ENCODE measurements around the gene CFAP221.
A peak's percentile ranks its signal among the peaks of the same experiment; 100 is the strongest.

CFAP221 gene

DNA sequence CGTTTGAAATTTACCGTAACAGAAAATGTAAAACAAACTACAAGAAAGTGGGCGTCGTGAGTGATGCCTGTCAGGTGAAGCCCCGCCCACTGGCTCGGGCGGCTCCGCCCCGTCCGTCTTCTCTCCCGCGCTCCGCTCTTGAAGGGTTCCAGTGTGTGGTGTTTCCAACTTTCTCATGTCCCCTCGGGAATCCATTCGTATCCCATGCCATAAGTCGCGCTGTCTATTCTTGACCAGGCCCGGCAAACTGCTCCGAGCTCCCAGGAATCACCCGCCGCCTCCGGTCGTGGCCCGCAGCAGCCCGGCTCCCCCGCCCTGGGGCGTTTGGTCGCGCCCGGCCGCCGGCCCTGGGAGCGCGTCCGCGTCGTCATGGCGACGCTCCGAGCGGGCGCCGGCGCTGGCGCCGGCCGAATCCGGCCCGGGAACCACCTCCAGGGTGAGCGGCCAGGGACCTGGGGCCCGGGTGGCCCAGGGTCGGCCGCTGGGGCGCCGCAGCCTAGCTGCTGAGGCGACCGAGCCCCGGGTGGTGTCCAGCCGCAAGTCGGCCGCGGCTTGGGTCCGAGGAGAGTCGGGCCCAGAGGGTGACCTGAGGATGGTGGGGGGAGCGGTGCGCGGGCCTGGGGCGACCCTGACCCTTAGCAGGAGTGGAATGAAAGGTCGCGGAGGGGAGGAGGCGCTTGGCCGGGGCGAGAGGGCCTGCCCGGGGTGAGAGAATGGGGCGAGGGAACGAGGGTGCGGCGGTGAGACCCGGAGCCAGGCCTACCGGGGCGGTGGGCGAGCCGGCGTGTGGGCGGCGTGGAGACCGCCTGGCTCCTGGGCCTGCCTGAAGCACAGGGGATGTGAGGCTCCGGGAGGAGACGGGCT, at the start of gene CFAP221:
CFAP221 (plus strand) TSS at position 375 of the 864 bp plus-strand sequence. CDS start 1,683 bp downstream, outside the sequence.
- Histone ChIP-seq H2AFZ (ENCODE audit: low read length) (peak within 1 kb of the TSS; percentile 93), H3K4me1 (ENCODE audit: low read length) (no peaks in the 10 kb centered on the region), H3K79me2 (ENCODE audit: low read length) (no peaks in the 10 kb centered on the region), H3K27me3 (replicated peaks; ENCODE audit: insufficient read depth, low read length) (peaks cover 8% of the 10 kb centered on the region; the same call in 1 of the 2 replicates), H3K36me3 (replicated peaks; ENCODE audit: insufficient read depth, low read length) (no peaks in the 10 kb centered on the region), H4K20me1 (ENCODE audit: insufficient read depth, low read length) (no peaks in the 10 kb centered on the region), H3K9ac (ENCODE audit: low read length) (peak within 1 kb of the TSS; percentile 86), H3K27ac (ENCODE audit: low read length) (no peak within 1 kb of the TSS), H3K9me3 (replicated peaks; ENCODE audit: insufficient read depth, low read length) (no peaks in the 10 kb centered on the region), H3K4me3 (ENCODE audit: low read length) (peak within 1 kb of the TSS; percentile 79), H3K4me2 (ENCODE audit: low read depth, low read length) (peak within 1 kb of the TSS; percentile 89), H3K9me2 (replicated peaks; ENCODE audit: insufficient read depth, low read length) (no peaks in the 10 kb centered on the region), H3F3A (ENCODE audit: insufficient read depth, low read length) (no peaks in the 10 kb centered on the region)
- peak; percentile 85 for DNase-seq
- TF ChIP-seq, protein P1, sequence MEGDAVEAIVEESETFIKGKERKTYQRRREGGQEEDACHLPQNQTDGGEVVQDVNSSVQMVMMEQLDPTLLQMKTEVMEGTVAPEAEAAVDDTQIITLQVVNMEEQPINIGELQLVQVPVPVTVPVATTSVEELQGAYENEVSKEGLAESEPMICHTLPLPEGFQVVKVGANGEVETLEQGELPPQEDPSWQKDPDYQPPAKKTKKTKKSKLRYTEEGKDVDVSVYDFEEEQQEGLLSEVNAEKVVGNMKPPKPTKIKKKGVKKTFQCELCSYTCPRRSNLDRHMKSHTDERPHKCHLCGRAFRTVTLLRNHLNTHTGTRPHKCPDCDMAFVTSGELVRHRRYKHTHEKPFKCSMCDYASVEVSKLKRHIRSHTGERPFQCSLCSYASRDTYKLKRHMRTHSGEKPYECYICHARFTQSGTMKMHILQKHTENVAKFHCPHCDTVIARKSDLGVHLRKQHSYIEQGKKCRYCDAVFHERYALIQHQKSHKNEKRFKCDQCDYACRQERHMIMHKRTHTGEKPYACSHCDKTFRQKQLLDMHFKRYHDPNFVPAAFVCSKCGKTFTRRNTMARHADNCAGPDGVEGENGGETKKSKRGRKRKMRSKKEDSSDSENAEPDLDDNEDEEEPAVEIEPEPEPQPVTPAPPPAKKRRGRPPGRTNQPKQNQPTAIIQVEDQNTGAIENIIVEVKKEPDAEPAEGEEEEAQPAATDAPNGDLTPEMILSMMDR (IDR thresholded peaks at IDR 0.05; ENCODE audit: low read length), result no peak
- TF ChIP-seq EZH2phosphoT487 (IDR thresholded peaks at IDR 0.05; ENCODE audit: low read length) (no peak), EZH2 (optimal IDR thresholded peaks at IDR 0.05; ENCODE audit: low read depth, low read length) (no peak)

DNA sequence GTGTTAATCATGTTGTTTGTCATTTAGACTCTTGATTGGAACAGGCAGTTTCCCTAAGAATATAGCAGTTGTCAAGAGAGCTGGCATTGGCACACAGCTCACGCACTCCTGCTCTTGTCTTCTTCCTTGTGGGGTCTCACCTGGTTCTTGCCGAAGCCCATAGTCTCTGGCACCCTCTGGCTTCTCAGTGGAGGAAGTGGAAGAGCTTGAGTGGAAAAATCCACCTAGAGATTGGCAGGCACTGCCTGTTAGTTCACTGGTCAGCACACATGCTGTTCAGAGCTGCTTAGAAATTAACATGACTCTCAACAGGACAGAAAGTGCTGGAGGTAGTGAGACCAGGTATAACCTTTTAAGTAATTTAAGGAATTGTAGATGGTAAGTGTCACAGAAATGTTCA, 48.3 kb upstream of the CFAP221 start:
- Histone ChIP-seq H3K79me2 (ENCODE audit: low read length) (no peaks in the 10 kb centered on the region), H3K4me3 (ENCODE audit: low read length) (no peak overlapping the region), H2AFZ (ENCODE audit: low read length) (no peak overlapping the region), H3K36me3 (replicated peaks; ENCODE audit: insufficient read depth, low read length) (no peaks in the 10 kb centered on the region), H3K4me1 (ENCODE audit: low read length) (no peaks in the 10 kb centered on the region), H3K9me2 (replicated peaks; ENCODE audit: insufficient read depth, low read length) (no peaks in the 10 kb centered on the region), H3K27ac (ENCODE audit: low read length) (no peak overlapping the region), H3K9me3 (replicated peaks; ENCODE audit: insufficient read depth, low read length) (no peaks in the 10 kb centered on the region), H4K20me1 (ENCODE audit: insufficient read depth, low read length) (no peaks in the 10 kb centered on the region), H3F3A (ENCODE audit: insufficient read depth, low read length) (no peaks in the 10 kb centered on the region), H3K9ac (ENCODE audit: low read length) (no peak overlapping the region), H3K27me3 (replicated peaks; ENCODE audit: insufficient read depth, low read length) (no peaks in the 10 kb centered on the region), H3K4me2 (ENCODE audit: low read depth, low read length) (no peak overlapping the region)
- no peak for TF ChIP-seq EZH2phosphoT487 (IDR thresholded peaks at IDR 0.05; ENCODE audit: low read length)
- no peak for DNase-seq

DNA sequence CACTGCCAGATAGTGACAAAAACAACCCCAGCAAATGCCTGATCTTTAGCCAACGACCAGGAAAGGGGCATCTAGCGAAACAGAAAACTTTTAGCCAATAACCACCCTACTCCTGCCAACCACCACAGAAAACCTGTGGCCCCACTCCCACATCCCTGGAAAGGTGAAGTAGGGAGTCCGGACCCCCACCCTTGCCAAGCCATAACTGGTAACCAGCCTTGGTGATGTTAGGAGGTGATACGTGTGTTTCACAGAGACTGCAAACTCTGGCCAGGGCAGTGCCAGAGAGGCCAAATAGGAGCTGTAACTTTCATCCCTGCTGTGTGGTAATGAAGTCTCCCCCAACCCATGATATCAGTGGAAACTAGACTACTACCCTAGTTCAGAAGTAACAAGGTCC, 47.6 kb upstream of the CFAP221 start:
- Histone ChIP-seq H3K27ac (ENCODE audit: low read length) (no peak overlapping the region), H3K9ac (ENCODE audit: low read length) (no peak overlapping the region), H3K4me1 (ENCODE audit: low read length) (no peaks in the 10 kb centered on the region), H4K20me1 (ENCODE audit: insufficient read depth, low read length) (no peaks in the 10 kb centered on the region), H3K9me2 (replicated peaks; ENCODE audit: insufficient read depth, low read length) (no peaks in the 10 kb centered on the region), H3K79me2 (ENCODE audit: low read length) (no peaks in the 10 kb centered on the region), H2AFZ (ENCODE audit: low read length) (no peak overlapping the region), H3K4me3 (ENCODE audit: low read length) (no peak overlapping the region), H3K9me3 (replicated peaks; ENCODE audit: insufficient read depth, low read length) (no peaks in the 10 kb centered on the region), H3K4me2 (ENCODE audit: low read depth, low read length) (no peak overlapping the region), H3F3A (ENCODE audit: insufficient read depth, low read length) (no peaks in the 10 kb centered on the region), H3K36me3 (replicated peaks; ENCODE audit: insufficient read depth, low read length) (no peaks in the 10 kb centered on the region), H3K27me3 (replicated peaks; ENCODE audit: insufficient read depth, low read length) (no peaks in the 10 kb centered on the region)
- DNase-seq, result no peak
- TF ChIP-seq, protein P1 (IDR thresholded peaks at IDR 0.05; ENCODE audit: low read length), result no peak
- TF ChIP-seq EZH2phosphoT487 (IDR thresholded peaks at IDR 0.05; ENCODE audit: low read length) (no peak), EZH2 (optimal IDR thresholded peaks at IDR 0.05; ENCODE audit: low read depth, low read length) (no peak)

DNA sequence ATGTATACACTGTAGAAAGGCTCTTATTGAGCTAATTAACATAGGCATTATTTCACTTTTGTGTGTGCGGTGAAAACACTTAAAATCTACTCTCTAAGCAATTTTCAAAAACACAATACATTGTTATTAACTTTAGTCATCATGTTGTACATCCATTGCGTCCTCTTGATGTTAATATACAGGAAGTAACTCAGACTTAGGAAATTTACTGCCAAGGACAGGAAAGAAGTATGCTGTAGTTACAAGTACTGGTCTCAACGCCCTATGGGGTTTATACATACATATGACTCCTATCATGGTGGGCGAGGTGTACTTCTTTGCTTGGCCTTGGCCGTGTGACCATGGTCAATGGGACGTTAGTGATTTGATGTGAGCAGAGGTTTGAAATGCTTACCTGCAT, 35.5 kb upstream of the CFAP221 start:
- H3K4me2 ChIP-seq (ENCODE audit: low read depth, low read length), result no peak overlapping the region
- no peak overlapping the region for H3K9ac ChIP-seq (ENCODE audit: low read length)
- TF ChIP-seq EZH2 (optimal IDR thresholded peaks at IDR 0.05; ENCODE audit: low read depth, low read length), result no peak
- TF ChIP-seq EZH2phosphoT487 (IDR thresholded peaks at IDR 0.05; ENCODE audit: low read length), result no peak
- TF ChIP-seq, protein P1 (IDR thresholded peaks at IDR 0.05; ENCODE audit: low read length), result no peak
- H3K9me2 ChIP-seq (replicated peaks; ENCODE audit: insufficient read depth, low read length), result no peaks in the 10 kb centered on the region
- H3K27ac ChIP-seq (ENCODE audit: low read length), result no peak overlapping the region
- H2AFZ ChIP-seq (ENCODE audit: low read length), result no peak overlapping the region
- H3K9me3 ChIP-seq (replicated peaks; ENCODE audit: insufficient read depth, low read length), result no peaks in the 10 kb centered on the region
- H3K4me1 ChIP-seq (ENCODE audit: low read length), result no peaks in the 10 kb centered on the region
- H4K20me1 ChIP-seq (ENCODE audit: insufficient read depth, low read length), result no peaks in the 10 kb centered on the region
- H3K4me3 ChIP-seq (ENCODE audit: low read length), result no peak overlapping the region
- no peak for DNase-seq
- H3K27me3 ChIP-seq (replicated peaks; ENCODE audit: insufficient read depth, low read length), result no peaks in the 10 kb centered on the region
- H3F3A ChIP-seq (ENCODE audit: insufficient read depth, low read length), result no peaks in the 10 kb centered on the region
- H3K79me2 ChIP-seq (ENCODE audit: low read length), result no peaks in the 10 kb centered on the region
- no peaks in the 10 kb centered on the region for H3K36me3 ChIP-seq (replicated peaks; ENCODE audit: insufficient read depth, low read length)
